CD4-positive, alpha-beta memory T cell (primary cell): ENCODE data around the gene CYP8B1. TPM values are rescaled to one million over a fixed set of nuclear protein-coding genes. Genes with fewer than 3 reads are reported as not detected.

Experiments
- CTCF ChIA-PET: fragments of 350-600 bp; sonication (Branson Sonifier 250); formaldehyde crosslinking; loops from one replicate; lab custom pipeline; 2021; ENCODE audit warnings: inconsistent platforms; ENCODE audit not compliant: partially characterized antibody; lab: Charles Lee
- POLR2A ChIA-PET: fragments of 350-600 bp; sonication (Branson Sonifier 250); formaldehyde crosslinking; loops from one replicate; lab custom pipeline; 2021; ENCODE audit not compliant: partially characterized antibody; lab: Charles Lee
- DNase-seq, 5 donors: peaks; one replicate each; pipeline versions ENCODE4 v3.0.0 to v3.0.0-alpha.2; 2020 to 2022; ENCODE audit warnings: mixed read lengths in 1 of 5
- H3K27ac ChIP-seq: one replicate; pipeline ENCODE4 v1.7.0; 2013; ENCODE audit warnings: low read depth, low read length
- H3K27me3 ChIP-seq: 2 replicates; pipeline ENCODE4 v1.7.0; 2013; ENCODE audit warnings: mild to moderate bottlenecking, low read length, moderate library complexity; ENCODE audit not compliant: insufficient read depth
- H3K36me3 ChIP-seq: 2 replicates; pipeline ENCODE4 v1.7.0; 2013; ENCODE audit warnings: mild to moderate bottlenecking, low read length, moderate library complexity; ENCODE audit not compliant: insufficient read depth
- H3K4me1 ChIP-seq: 2 replicates; pipeline ENCODE4 v1.7.0; 2013; ENCODE audit warnings: mild to moderate bottlenecking, low read length, moderate library complexity; ENCODE audit not compliant: insufficient read depth
- H3K4me3 ChIP-seq, 2 donors: one replicate each; pipeline ENCODE4 v1.7.0; 2013; ENCODE audit warnings: low read length in 2 of 2, mild to moderate bottlenecking in 1 of 2
- H3K9me3 ChIP-seq, 2 donors: one replicate each; pipeline ENCODE4 v1.7.0; 2013; ENCODE audit warnings: low read length in 2 of 2, control low read depth in 1 of 2; ENCODE audit not compliant: control insufficient read depth in 1 of 2
- H3K27ac Mint-ChIP-seq, 7 donors: one replicate each; pipeline ENCODE4 v1.8.0; 2020 to 2021; ENCODE audit warnings: mixed read lengths in 7 of 7, mild to moderate bottlenecking in 6 of 7, inconsistent platforms in 3 of 7, moderate library complexity in 3 of 7
- H3K27me3 Mint-ChIP-seq, 2 donors: one replicate each; pipeline ENCODE4 v1.8.0; 2020 to 2021; ENCODE audit warnings: mixed read lengths in 2 of 2
- H3K36me3 Mint-ChIP-seq, 2 donors: one replicate each; pipeline ENCODE4 v1.8.0; 2020 to 2021; ENCODE audit warnings: mixed read lengths in 2 of 2, inconsistent platforms in 1 of 2, mild to moderate bottlenecking in 1 of 2
- H3K4me1 Mint-ChIP-seq, 4 donors: one replicate each; pipeline ENCODE4 v1.8.0; 2020 to 2021; ENCODE audit warnings: mixed read lengths in 4 of 4, mild to moderate bottlenecking in 1 of 4
- H3K4me3 Mint-ChIP-seq, 8 donors: one replicate each; pipeline ENCODE4 v1.8.0; 2020 to 2021; ENCODE audit warnings: mixed read lengths in 8 of 8, mild to moderate bottlenecking in 7 of 8, moderate library complexity in 6 of 8, inconsistent platforms in 3 of 8
- H3K9me3 Mint-ChIP-seq, 8 donors: one replicate each; pipeline ENCODE4 v1.8.0; 2020 to 2021; ENCODE audit warnings: mixed read lengths in 8 of 8, mild to moderate bottlenecking in 5 of 8, inconsistent platforms in 3 of 8, moderate library complexity in 1 of 8
- intact Hi-C: fragments of 100-400 bp; cut with micrococcal nuclease; formaldehyde crosslinking; loops from one replicate; pipeline ENCODE4 v1.15.1; 2023
- polyA plus RNA-seq, 2 donors: library from polyadenylated mRNA; unstranded; fragments of 300-500 nt; fragmentation: Illumina TruSeq; gene quantifications; one replicate each; pipeline ENCODE4 v1.2.3, GENCODE V29; 2021
- total RNA-seq, 2 experiments: library from RNA; stranded (reverse); gene quantifications; one replicate each; pipeline ENCODE4 v1.2.3, GENCODE V29; 2021

Gene CYP8B1
- total and polyA plus RNA-seq, 4 experiments from 2014 or later = not detected

DNA sequence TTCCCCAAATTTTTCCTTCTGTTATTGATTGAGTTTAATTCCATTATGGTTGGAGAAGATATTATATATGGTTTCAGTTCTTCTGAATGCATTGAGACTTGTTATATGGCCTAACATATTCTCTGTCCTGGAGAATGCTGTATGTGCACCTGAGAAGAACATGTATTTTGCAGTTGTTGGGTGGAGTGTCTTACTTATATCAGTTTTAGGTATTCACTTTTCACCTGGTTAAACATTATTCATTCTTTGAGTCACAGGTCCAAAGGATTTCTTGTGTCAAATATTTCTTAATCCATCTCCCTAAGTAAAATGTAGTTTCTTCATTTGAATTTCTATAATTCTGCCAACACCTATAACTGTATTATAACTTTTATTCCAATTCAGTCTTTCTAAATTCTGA lies 48.7 kb downstream of the CYP8B1 start:
- Histone ChIP-seq H3K27ac (no peak overlapping the region), H3K4me3 (no peak overlapping the region), H3K4me1 (no peaks in the 10 kb centered on the region), H3K27me3 (no peaks in the 10 kb centered on the region), H3K36me3 (no peaks in the 10 kb centered on the region), H3K9me3 (no peaks in the 10 kb centered on the region)
- Mint-ChIP-seq H3K36me3 (no peaks in the 10 kb centered on the region), H3K4me3 (no peak overlapping the region), H3K27me3 (peaks cover 18 to 21% of the 10 kb centered on the region in 2 donors), H3K27ac (no peak overlapping the region), H3K9me3 (no peaks in the 10 kb centered on the region), H3K4me1 (peaks cover 0 to 6% (median 2%) of the 10 kb centered on the region in 4 donors)
- POLR2A ChIA-PET = no interaction called here
- CTCF ChIA-PET = no interaction called here
- intact Hi-C loops = no loop called here
- no peak for DNase-seq

DNA sequence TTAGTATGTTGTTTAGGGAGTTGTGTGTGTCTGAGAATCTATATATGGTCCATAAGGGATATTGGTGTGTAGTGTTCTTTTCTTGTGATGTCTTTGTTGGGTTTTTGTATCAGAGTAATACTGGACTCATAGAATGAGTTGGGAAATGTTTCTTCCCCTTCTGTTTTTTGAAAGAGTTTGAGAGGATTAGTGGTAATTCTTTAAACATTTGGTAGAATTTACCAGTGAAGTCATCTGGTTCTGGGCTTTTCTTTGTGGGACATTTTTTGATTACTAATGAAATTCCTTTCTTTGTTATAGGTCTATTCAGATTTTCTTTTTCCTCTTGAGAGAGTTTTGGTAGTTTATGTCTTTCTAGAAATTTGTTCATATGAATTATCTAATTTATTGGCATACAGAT lies 49.5 kb downstream of the CYP8B1 start:
- DNase-seq = no peak
- no peaks in the 10 kb centered on the region for H3K27me3 ChIP-seq
- ChIA-PET CTCF (no interaction called here), POLR2A (no interaction called here)
- no peaks in the 10 kb centered on the region for H3K4me1 ChIP-seq
- no peak overlapping the region for H3K4me3 ChIP-seq
- H3K36me3 Mint-ChIP-seq = no peaks in the 10 kb centered on the region
- intact Hi-C loops = no loop called here
- no peaks in the 10 kb centered on the region for H3K9me3 ChIP-seq
- peaks cover 0 to 2% (median 0%) of the 10 kb centered on the region in 4 donors for H3K4me1 Mint-ChIP-seq
- H3K36me3 ChIP-seq = no peaks in the 10 kb centered on the region
- peak overlapping the region in 1 of 7 donors; percentile 59 for H3K27ac Mint-ChIP-seq
- no peak overlapping the region for H3K27ac ChIP-seq
- peaks cover 20 to 21% of the 10 kb centered on the region in 2 donors for H3K27me3 Mint-ChIP-seq
- H3K4me3 Mint-ChIP-seq = no peak overlapping the region
- no peaks in the 10 kb centered on the region for H3K9me3 Mint-ChIP-seq

DNA sequence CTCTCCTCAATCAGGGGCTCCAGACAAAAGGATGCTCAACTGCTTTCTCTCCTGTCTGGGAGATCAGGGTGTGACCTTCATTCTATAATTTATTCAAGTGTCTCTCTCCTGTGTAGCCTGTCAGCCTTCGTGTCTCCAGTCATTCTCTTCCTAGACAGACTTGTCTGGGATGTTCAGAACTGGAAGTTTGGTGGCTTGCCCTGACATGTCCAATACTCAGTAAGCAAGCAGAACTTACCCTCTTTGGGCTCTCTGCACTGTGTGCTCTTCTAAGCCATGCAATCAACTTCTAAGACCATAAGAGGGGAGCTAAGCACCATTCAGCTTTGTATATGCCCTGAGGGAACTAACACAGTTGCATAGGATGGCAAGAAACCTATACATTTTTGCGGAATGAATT lies 52.3 kb downstream of the CYP8B1 start:
- no peak overlapping the region for H3K4me3 ChIP-seq
- H3K9me3 ChIP-seq = no peaks in the 10 kb centered on the region
- intact Hi-C loops = no loop called here
- no peak overlapping the region for H3K27ac ChIP-seq
- no peaks in the 10 kb centered on the region for H3K4me1 ChIP-seq
- no peaks in the 10 kb centered on the region for H3K36me3 ChIP-seq
- Mint-ChIP-seq H3K36me3 (no peaks in the 10 kb centered on the region), H3K4me3 (no peak overlapping the region), H3K27ac (no peak overlapping the region), H3K4me1 (no peaks in the 10 kb centered on the region), H3K27me3 (peaks cover 12 to 17% of the 10 kb centered on the region in 2 donors), H3K9me3 (no peaks in the 10 kb centered on the region)
- POLR2A ChIA-PET = no interaction called here
- CTCF ChIA-PET = no interaction called here
- no peak for DNase-seq
- no peaks in the 10 kb centered on the region for H3K27me3 ChIP-seq

DNA sequence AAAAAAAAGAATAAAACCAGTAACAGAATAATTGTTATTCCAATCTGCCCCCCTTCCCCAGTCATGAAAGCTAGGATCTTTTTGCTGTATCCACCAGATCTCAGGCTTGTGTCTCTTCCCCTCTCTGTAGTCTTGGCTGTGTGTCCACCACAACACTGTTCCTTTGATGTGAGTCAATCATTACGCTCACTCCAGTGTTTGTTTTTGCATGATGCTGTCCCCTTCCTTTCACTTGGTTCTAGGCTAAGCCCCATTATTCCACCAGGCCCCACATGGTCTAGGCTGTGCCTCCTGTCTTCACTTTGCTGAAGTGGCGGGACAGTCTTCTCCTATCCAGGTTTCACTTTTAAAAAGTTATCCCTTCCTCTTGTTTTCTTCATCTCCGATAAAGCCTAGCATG lies 52.9 kb downstream of the CYP8B1 start:
- no peaks in the 10 kb centered on the region for H3K27me3 ChIP-seq
- Mint-ChIP-seq H3K4me3 (no peak overlapping the region), H3K9me3 (no peaks in the 10 kb centered on the region), H3K27ac (no peak overlapping the region), H3K4me1 (no peaks in the 10 kb centered on the region), H3K36me3 (no peaks in the 10 kb centered on the region), H3K27me3 (peaks cover 12 to 17% of the 10 kb centered on the region in 2 donors)
- POLR2A ChIA-PET = no interaction called here
- no peak overlapping the region for H3K27ac ChIP-seq
- no peak overlapping the region for H3K4me3 ChIP-seq
- no peaks in the 10 kb centered on the region for H3K36me3 ChIP-seq
- intact Hi-C loops = no loop called here
- H3K9me3 ChIP-seq = no peaks in the 10 kb centered on the region
- DNase-seq = no peak
- CTCF ChIA-PET = no interaction called here
- no peaks in the 10 kb centered on the region for H3K4me1 ChIP-seq

Other genes with a start within 250 kb of the CYP8B1 start
- gene ZBTB47, start 222.2 kb downstream of the CYP8B1 start, total RNA-seq = 1 to 10 TPM; 1.4 to 1.8 TPM
- gene ZBTB47, start 222.2 kb downstream of the CYP8B1 start, polyA plus RNA-seq = not detected
- gene KLHL40, start 190.3 kb downstream of the CYP8B1 start, total RNA-seq = not detected
- gene KLHL40, start 190.3 kb downstream of the CYP8B1 start, polyA plus RNA-seq = not detected
- not detected for gene HHATL, start 173.1 kb downstream of the CYP8B1 start, total RNA-seq
- not detected for gene HHATL, start 173.1 kb downstream of the CYP8B1 start, polyA plus RNA-seq
- under 1 TPM; 0.72 to 0.96 TPM for gene CCDC13, start 102.6 kb downstream of the CYP8B1 start, total RNA-seq
- gene CCDC13, start 102.6 kb downstream of the CYP8B1 start, polyA plus RNA-seq = under 1 TPM; 0.15 to 0.25 TPM
- gene HIGD1A, start 71.4 kb downstream of the CYP8B1 start, total RNA-seq = 10 to 100 TPM; 24.3 to 26.7 TPM
- 100 to 1,000 TPM in 1 of 2 donors, 10 to 100 TPM in 1; 91.3 to 157 TPM for gene HIGD1A, start 71.4 kb downstream of the CYP8B1 start, polyA plus RNA-seq
- gene ACKR2, start 66.4 kb downstream of the CYP8B1 start, total RNA-seq = under 1 TPM; 0.28 to 0.49 TPM
- gene ACKR2, start 66.4 kb downstream of the CYP8B1 start, polyA plus RNA-seq = not detected
- 1 to 10 TPM; 2.1 to 2.7 TPM for gene ZNF662, start 30.3 kb upstream of the CYP8B1 start, total RNA-seq
- gene ZNF662, start 30.3 kb upstream of the CYP8B1 start, polyA plus RNA-seq = under 1 TPM in 1 of 2 donors, not detected in 1; 0.07 TPM
- not detected for gene GASK1A, start 103.4 kb upstream of the CYP8B1 start, total RNA-seq
- gene GASK1A, start 103.4 kb upstream of the CYP8B1 start, polyA plus RNA-seq = not detected
- 1 to 10 TPM; 5.4 TPM for gene POMGNT2, start 230.2 kb upstream of the CYP8B1 start, total RNA-seq
- gene POMGNT2, start 230.2 kb upstream of the CYP8B1 start, polyA plus RNA-seq = 1 to 10 TPM; 6.5 to 8.1 TPM